ENCODE measurements around the gene ARL5C.

DNA sequence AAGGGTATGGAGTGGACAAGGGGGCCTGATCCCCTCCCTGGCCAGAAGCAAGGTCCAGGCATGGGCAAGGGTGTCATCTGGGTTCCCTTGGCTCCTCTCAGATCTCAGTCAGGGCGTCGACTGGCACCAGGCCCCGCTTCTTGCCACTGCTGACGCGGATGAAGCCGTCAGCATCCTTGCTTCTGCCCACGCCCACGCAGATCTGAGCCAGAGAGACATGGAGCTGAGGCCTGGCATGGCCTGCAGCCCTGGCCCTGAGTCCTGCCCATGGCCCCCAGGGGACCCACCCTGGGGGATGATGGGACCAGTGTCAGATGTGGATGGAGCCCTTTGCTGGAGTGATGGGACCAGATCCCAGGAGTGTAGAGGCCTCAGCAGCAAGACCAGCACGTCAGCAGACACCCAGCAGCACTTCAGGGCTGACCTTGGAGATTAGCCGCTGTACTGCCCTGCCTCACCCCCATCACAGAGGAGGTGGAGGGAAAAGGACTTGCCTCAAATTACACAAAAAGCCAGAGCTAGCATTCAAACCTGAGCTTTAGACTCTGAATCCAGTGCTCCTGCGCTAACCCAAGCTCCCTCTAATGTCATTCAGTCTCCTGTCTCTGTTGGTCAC is 46.3 kb upstream of the ARL5C start:
- TF ChIP-seq, protein P1, sequence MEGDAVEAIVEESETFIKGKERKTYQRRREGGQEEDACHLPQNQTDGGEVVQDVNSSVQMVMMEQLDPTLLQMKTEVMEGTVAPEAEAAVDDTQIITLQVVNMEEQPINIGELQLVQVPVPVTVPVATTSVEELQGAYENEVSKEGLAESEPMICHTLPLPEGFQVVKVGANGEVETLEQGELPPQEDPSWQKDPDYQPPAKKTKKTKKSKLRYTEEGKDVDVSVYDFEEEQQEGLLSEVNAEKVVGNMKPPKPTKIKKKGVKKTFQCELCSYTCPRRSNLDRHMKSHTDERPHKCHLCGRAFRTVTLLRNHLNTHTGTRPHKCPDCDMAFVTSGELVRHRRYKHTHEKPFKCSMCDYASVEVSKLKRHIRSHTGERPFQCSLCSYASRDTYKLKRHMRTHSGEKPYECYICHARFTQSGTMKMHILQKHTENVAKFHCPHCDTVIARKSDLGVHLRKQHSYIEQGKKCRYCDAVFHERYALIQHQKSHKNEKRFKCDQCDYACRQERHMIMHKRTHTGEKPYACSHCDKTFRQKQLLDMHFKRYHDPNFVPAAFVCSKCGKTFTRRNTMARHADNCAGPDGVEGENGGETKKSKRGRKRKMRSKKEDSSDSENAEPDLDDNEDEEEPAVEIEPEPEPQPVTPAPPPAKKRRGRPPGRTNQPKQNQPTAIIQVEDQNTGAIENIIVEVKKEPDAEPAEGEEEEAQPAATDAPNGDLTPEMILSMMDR (conservative IDR thresholded peaks at IDR 0.05) = no peak
- TF ChIP-seq ZFX (IDR thresholded peaks at IDR 0.05) = no peak
